HepG2 (cell line): ENCODE measurements around the gene KAT6B. TPM values are rescaled to one million over a fixed set of nuclear protein-coding genes. Genes with fewer than 3 reads are reported as not detected.

ENCODE experiments used
- ATF6 ChIP-seq: sonication (generic); formaldehyde crosslinking; conservative IDR thresholded peaks from 2 replicates; pipeline ENCODE4 v1.4.0; 2020; ENCODE audit warnings: missing genetic modification reagents
- DZIP1 ChIP-seq: sonication (generic); formaldehyde crosslinking; IDR thresholded peaks from 2 replicates; pipeline ENCODE4 v1.5.0; 2020; ENCODE audit warnings: mild to moderate bottlenecking, missing genetic modification reagents
- IKZF5 ChIP-seq: IDR thresholded peaks from 2 replicates; pipeline ENCODE4 v1.6.1; 2018; ENCODE audit warnings: missing genetic modification reagents, mild to moderate bottlenecking, missing compliant biosample characterization
- MAX ChIP-seq: IDR thresholded peaks from 2 replicates; pipeline ENCODE4 v1.6.1; 2012; ENCODE audit warnings: inconsistent platforms
- POGZ ChIP-seq: sonication (generic); formaldehyde crosslinking; IDR thresholded peaks from 2 replicates; pipeline ENCODE4 v1.4.0; 2020; ENCODE audit warnings: mild to moderate bottlenecking, missing genetic modification reagents
- POLR2AphosphoS5 ChIP-seq: IDR thresholded peaks from 2 replicates; pipeline ENCODE4 v1.6.1; 2012; ENCODE audit warnings: low read depth, low read length
- ZNF569 ChIP-seq: sonication (generic); formaldehyde crosslinking; IDR thresholded peaks from 2 replicates; pipeline ENCODE4 v1.5.0; 2020; ENCODE audit warnings: mild to moderate bottlenecking, missing genetic modification reagents, moderate library complexity, borderline replicate concordance
- polyA plus RNA-seq, 8 experiments: library from polyadenylated mRNA; depleted of rRNA in 3 of 8; stranded (reverse) in 7 of 8; unstranded in 1 of 8; fragments of >200 nt; fragmentation: Illumina TruSeq in 4 of 8; extraction: Trizol in 4 of 8; gene quantifications; 2 replicates each; pipeline versions ENCODE4 v1.2.1 to v1.2.3, GENCODE V29; 2011 to 2016; ENCODE audit warnings: low read depth in 4 of 8, missing spikeins in 1 of 8, mixed read lengths in 1 of 8; ENCODE audit not compliant: insufficient read depth in 1 of 8
- total RNA-seq, 5 experiments: library from RNA; depleted of rRNA; stranded (reverse); fragments of >200 nt; fragmentation: Illumina TruSeq; extraction: Trizol; gene quantifications; 2 replicates each; pipeline ENCODE4 v1.2.3, GENCODE V29; 2016; ENCODE audit warnings: low read depth in 1 of 5

The KAT6B gene
- total and polyA plus RNA-seq, 2 of the 13 experiments (the other 11 are each of a cell fraction or from before 2014, with no cell fraction given) = 3.0 to 9.5 TPM

GRCh38 chr10:74842301-74842954 lies 16.0 kb downstream of the KAT6B start (continued):
- no peak for TF ChIP-seq IKZF5 (CRISPR knock-in tag)
- no peak for TF ChIP-seq POLR2AphosphoS5
- no peak for TF ChIP-seq DZIP1 (CRISPR knock-in tag)
- no peak for TF ChIP-seq MAX
- no peak for TF ChIP-seq ZNF569 (CRISPR knock-in tag)
- TF ChIP-seq ATF6 = no peak
- no peak for TF ChIP-seq POGZ
